GM23248 (cell line): Measurements from ENCODE around the gene FAM174C.

Experiments used
- EZH2 ChIP-seq: fragments of 200-600 bp; sonication (generic); IDR thresholded peaks from 2 replicates; pipeline ENCODE4 v1.6.1; 2018; ENCODE audit warnings: antibody characterized with exemption, mild to moderate bottlenecking; ENCODE audit not compliant: insufficient read depth, poor library complexity, severe bottlenecking
- EZH2phosphoT487 ChIP-seq: fragments of 200-600 bp; sonication (generic); IDR thresholded peaks from 2 replicates; pipeline ENCODE4 v1.6.1; 2018; ENCODE audit warnings: antibody characterized with exemption, moderate library complexity, mild to moderate bottlenecking, low read depth; ENCODE audit not compliant: insufficient read depth

DNA sequence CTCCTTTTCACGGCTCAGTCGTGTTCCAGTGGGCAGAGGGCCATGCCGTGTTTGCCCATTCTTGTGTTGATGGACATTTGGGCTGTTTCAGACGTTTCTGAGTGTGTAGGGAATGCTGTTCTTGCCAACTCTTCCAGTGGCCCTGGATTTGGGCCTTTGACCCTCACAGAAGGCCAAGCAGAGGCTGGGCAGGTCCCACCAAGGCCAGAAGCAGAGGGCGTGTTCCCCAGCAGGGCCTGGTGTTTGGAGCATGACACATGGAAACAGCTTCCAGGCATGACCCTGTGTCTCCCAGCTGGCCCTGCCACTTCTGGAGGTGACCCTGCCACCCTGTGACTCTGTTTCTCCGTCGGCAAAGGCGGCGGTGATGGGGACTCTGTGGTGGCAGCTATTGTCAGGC is 46.2 kb downstream of the FAM174C start:
- TF ChIP-seq EZH2phosphoT487 = no peak
- no peak for TF ChIP-seq EZH2
